M059J (cell line): ENCODE measurements around the gene AKNA. TPM values are rescaled to one million over a fixed set of nuclear protein-coding genes. Genes with fewer than 3 reads are reported as not detected.

Source experiments
- DNase-seq: peaks from one replicate; pipeline ENCODE4 v3.0.0-alpha.2; 2012; ENCODE audit warnings: low read depth
- total RNA-seq: library from RNA; depleted of rRNA; stranded (reverse); fragments of >200 nt; shearing (Covaris generic); gene quantifications from 2 replicates; pipeline ENCODE4 v1.2.3, GENCODE V29; 2014; rRNA removed

AKNA gene
- total RNA-seq, 1 experiment from 2014 or later: 3.2 TPM

DNA sequence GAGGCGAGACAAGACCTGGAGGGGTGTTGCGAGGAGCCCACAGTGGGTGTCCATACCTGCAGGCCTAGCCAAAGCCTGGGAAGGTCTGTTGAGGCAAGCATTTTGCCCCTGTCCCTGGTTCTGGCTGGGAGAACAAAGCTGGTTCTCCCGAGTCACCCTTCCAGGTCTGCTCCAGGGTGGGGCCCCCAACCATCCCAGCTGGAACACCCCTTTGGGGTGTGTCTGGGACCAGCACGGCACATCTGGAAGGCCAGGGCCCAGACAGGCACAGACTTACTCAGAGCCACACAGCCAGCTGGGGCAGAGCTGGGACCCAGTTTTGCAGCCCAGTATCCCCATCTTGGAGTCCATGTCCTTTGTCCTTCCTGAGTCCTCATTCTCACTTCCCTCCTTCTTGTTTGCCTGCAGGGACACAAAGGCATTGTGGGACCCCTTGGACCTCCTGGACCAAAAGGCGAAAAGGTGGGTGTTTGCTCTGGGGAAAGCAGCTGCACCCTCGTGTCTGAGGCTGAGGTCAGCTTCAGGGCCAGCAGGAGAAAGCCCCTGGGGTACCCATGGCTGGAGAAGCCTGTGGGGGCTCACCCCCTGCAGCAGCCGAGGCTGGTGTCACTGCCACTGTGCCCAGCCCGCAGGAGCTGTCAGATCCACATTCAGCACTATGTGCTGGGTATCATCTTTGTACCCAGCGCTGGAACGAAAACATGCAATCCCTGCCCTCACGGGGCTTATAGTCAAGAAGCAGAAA, 103.3 kb downstream of the AKNA start:
- DNase-seq: no peak

Other genes with a start within 250 kb of the AKNA start
- gene COL27A1, start 232.4 kb downstream of the AKNA start, total RNA-seq: 0.44 and 2.0 TPM in 2 replicates
- 0.57 TPM in 1 of 2 replicates, not detected in the other for gene ORM1, start 64.9 kb downstream of the AKNA start, total RNA-seq
- gene ORM2, start 58.1 kb downstream of the AKNA start, total RNA-seq: not detected in 2 replicates
- gene WHRN, start 117.5 kb upstream of the AKNA start, total RNA-seq: 1.8 and 3.5 TPM in 2 replicates
- 175 and 227 TPM in 2 replicates for gene ATP6V1G1, start 199.8 kb upstream of the AKNA start, total RNA-seq
- 5.3 and 8.3 TPM in 2 replicates for gene TMEM268, start 223.3 kb upstream of the AKNA start, total RNA-seq